ENCODE results near the gene CNOT9.

Gene CNOT9

GRCh38 chr2:218577482-218578220 lies 9.0 kb downstream of the CNOT9 start:
- Histone ChIP-seq H3K4me3 (ENCODE audit: low read length in 2 of 2) (peak overlapping the region in 1 of 2 donors; percentile 22), H3K27me3 (ENCODE audit: control insufficient read depth in 1 of 2, insufficient read depth in 2 of 2, low read length in 2 of 2) (no peaks in the 10 kb centered on the region), H3K9me3 (ENCODE audit: control insufficient read depth in 2 of 2, low read length in 2 of 2) (no peaks in the 10 kb centered on the region), H3K36me3 (ENCODE audit: control insufficient read depth in 2 of 2, insufficient read depth in 2 of 2, low read length in 2 of 2) (peaks cover 6 to 13% of the 10 kb centered on the region in 2 donors), H3K9ac (ENCODE audit: low read length in 2 of 2) (no peak overlapping the region), H3K27ac (ENCODE audit: low read length) (no peak overlapping the region), H3K4me1 (ENCODE audit: control insufficient read depth, insufficient read depth, low read length) (peaks cover 9% of the 10 kb centered on the region)

- H3K4me3 ChIP-seq (ENCODE audit: low read length in 2 of 2), result no peak overlapping the region
- H3K36me3 ChIP-seq (ENCODE audit: control insufficient read depth in 2 of 2, insufficient read depth in 2 of 2, low read length in 2 of 2), result peaks cover 13 to 20% of the 10 kb centered on the region in 2 donors
- peaks cover 9% of the 10 kb centered on the region for H3K4me1 ChIP-seq (ENCODE audit: control insufficient read depth, insufficient read depth, low read length)
- H3K9me3 ChIP-seq (ENCODE audit: control insufficient read depth in 2 of 2, low read length in 2 of 2), result no peaks in the 10 kb centered on the region
- no peaks in the 10 kb centered on the region for H3K27me3 ChIP-seq (ENCODE audit: control insufficient read depth in 1 of 2, insufficient read depth in 2 of 2, low read length in 2 of 2)
- no peak overlapping the region for H3K27ac ChIP-seq (ENCODE audit: low read length)
- no peak overlapping the region for H3K9ac ChIP-seq (ENCODE audit: low read length in 2 of 2)
Measured at GRCh38 chr2:218578272-218578877, 9.7 kb downstream of the CNOT9 start.

GRCh38 chr2:218582076-218582475 lies 13.4 kb downstream of the CNOT9 start:
- peaks cover 9% of the 10 kb centered on the region for H3K4me1 ChIP-seq (ENCODE audit: control insufficient read depth, insufficient read depth, low read length)
- no peaks in the 10 kb centered on the region for H3K9me3 ChIP-seq (ENCODE audit: control insufficient read depth in 2 of 2, low read length in 2 of 2)
- no peak overlapping the region for H3K27ac ChIP-seq (ENCODE audit: low read length)
- no peaks in the 10 kb centered on the region for H3K27me3 ChIP-seq (ENCODE audit: control insufficient read depth in 1 of 2, insufficient read depth in 2 of 2, low read length in 2 of 2)
- H3K36me3 ChIP-seq (ENCODE audit: control insufficient read depth in 2 of 2, insufficient read depth in 2 of 2, low read length in 2 of 2), result peaks cover 23 to 26% of the 10 kb centered on the region in 2 donors
- H3K9ac ChIP-seq (ENCODE audit: low read length in 2 of 2), result no peak overlapping the region
- H3K4me3 ChIP-seq (ENCODE audit: low read length in 2 of 2), result no peak overlapping the region

GRCh38 chr2:218583983-218584850 lies 15.6 kb downstream of the CNOT9 start:
- no peak overlapping the region for H3K4me3 ChIP-seq (ENCODE audit: low read length in 2 of 2)
- no peaks in the 10 kb centered on the region for H3K4me1 ChIP-seq (ENCODE audit: control insufficient read depth, insufficient read depth, low read length)
- H3K36me3 ChIP-seq (ENCODE audit: control insufficient read depth in 2 of 2, insufficient read depth in 2 of 2, low read length in 2 of 2), result peaks cover 26 to 28% of the 10 kb centered on the region in 2 donors
- no peak overlapping the region for H3K9ac ChIP-seq (ENCODE audit: low read length in 2 of 2)
- no peaks in the 10 kb centered on the region for H3K27me3 ChIP-seq (ENCODE audit: control insufficient read depth in 1 of 2, insufficient read depth in 2 of 2, low read length in 2 of 2)
- H3K9me3 ChIP-seq (ENCODE audit: control insufficient read depth in 2 of 2, low read length in 2 of 2), result no peaks in the 10 kb centered on the region
- H3K27ac ChIP-seq (ENCODE audit: low read length), result no peak overlapping the region

- no peaks in the 10 kb centered on the region for H3K27me3 ChIP-seq (ENCODE audit: control insufficient read depth in 1 of 2, insufficient read depth in 2 of 2, low read length in 2 of 2)
- H3K27ac ChIP-seq (ENCODE audit: low read length), result no peak overlapping the region
- H3K4me3 ChIP-seq (ENCODE audit: low read length in 2 of 2), result no peak overlapping the region
- H3K9me3 ChIP-seq (ENCODE audit: control insufficient read depth in 2 of 2, low read length in 2 of 2), result no peaks in the 10 kb centered on the region
- no peaks in the 10 kb centered on the region for H3K4me1 ChIP-seq (ENCODE audit: control insufficient read depth, insufficient read depth, low read length)
- H3K36me3 ChIP-seq (ENCODE audit: control insufficient read depth in 2 of 2, insufficient read depth in 2 of 2, low read length in 2 of 2), result peaks cover 31 to 39% of the 10 kb centered on the region in 2 donors
- no peak overlapping the region for H3K9ac ChIP-seq (ENCODE audit: low read length in 2 of 2)
Measured at GRCh38 chr2:218585541-218585940, 16.9 kb downstream of the CNOT9 start.

- Histone ChIP-seq H3K27ac (ENCODE audit: low read length) (peak overlapping the region; percentile 31), H3K9ac (ENCODE audit: low read length in 2 of 2) (no peak overlapping the region)
Measured at GRCh38 chr2:218605432-218605831, 36.8 kb downstream of the CNOT9 start.

GRCh38 chr2:218607436-218608115 lies 38.9 kb downstream of the CNOT9 start, which contains the start of gene PLCD4:
Gene PLCD4 (plus strand): TSS chr2:218607899. CDS start chr2:218615740, 7,841 bp downstream.
- Histone ChIP-seq H3K27ac (ENCODE audit: low read length) (peak within 1 kb of the TSS; percentile 84), H3K36me3 (ENCODE audit: control insufficient read depth in 2 of 2, insufficient read depth in 2 of 2, low read length in 2 of 2) (no peaks in the 10 kb centered on the region), H3K4me1 (ENCODE audit: control insufficient read depth, insufficient read depth, low read length) (peaks cover 29% of the 10 kb centered on the region), H3K9me3 (ENCODE audit: control insufficient read depth in 2 of 2, low read length in 2 of 2) (no peaks in the 10 kb centered on the region), H3K27me3 (ENCODE audit: control insufficient read depth in 1 of 2, insufficient read depth in 2 of 2, low read length in 2 of 2) (no peaks in the 10 kb centered on the region), H3K4me3 (ENCODE audit: low read length in 2 of 2) (peak within 1 kb of the TSS; percentile 56 to 82), H3K9ac (ENCODE audit: low read length in 2 of 2) (peak within 1 kb of the TSS; percentile 59 to 93)

More at GRCh38 chr2:218605432-218605831, 36.8 kb downstream of the CNOT9 start:
- H3K4me1 ChIP-seq (ENCODE audit: control insufficient read depth, insufficient read depth, low read length), result peaks cover 26% of the 10 kb centered on the region
- no peaks in the 10 kb centered on the region for H3K27me3 ChIP-seq (ENCODE audit: control insufficient read depth in 1 of 2, insufficient read depth in 2 of 2, low read length in 2 of 2)
- H3K9me3 ChIP-seq (ENCODE audit: control insufficient read depth in 2 of 2, low read length in 2 of 2), result no peaks in the 10 kb centered on the region
- H3K36me3 ChIP-seq (ENCODE audit: control insufficient read depth in 2 of 2, insufficient read depth in 2 of 2, low read length in 2 of 2), result no peaks in the 10 kb centered on the region
- no peak overlapping the region for H3K4me3 ChIP-seq (ENCODE audit: low read length in 2 of 2)

GRCh38 chr2:218615868-218616315 lies 47.3 kb downstream of the CNOT9 start:
- Histone ChIP-seq H3K4me1 (ENCODE audit: control insufficient read depth, insufficient read depth, low read length) (peaks cover 14% of the 10 kb centered on the region), H3K9ac (ENCODE audit: low read length in 2 of 2) (peak overlapping the region; percentile 1 to 55), H3K4me3 (ENCODE audit: low read length in 2 of 2) (peak overlapping the region in 1 of 2 donors; percentile 35), H3K27me3 (ENCODE audit: control insufficient read depth in 1 of 2, insufficient read depth in 2 of 2, low read length in 2 of 2) (no peaks in the 10 kb centered on the region), H3K9me3 (ENCODE audit: control insufficient read depth in 2 of 2, low read length in 2 of 2) (no peaks in the 10 kb centered on the region), H3K36me3 (ENCODE audit: control insufficient read depth in 2 of 2, insufficient read depth in 2 of 2, low read length in 2 of 2) (peaks cover 10 to 16% of the 10 kb centered on the region in 2 donors), H3K27ac (ENCODE audit: low read length) (peak overlapping the region; percentile 84)

GRCh38 chr2:218618102-218618860 lies 49.6 kb downstream of the CNOT9 start:
- Histone ChIP-seq H3K4me3 (ENCODE audit: low read length in 2 of 2) (no peak overlapping the region), H3K27me3 (ENCODE audit: control insufficient read depth in 1 of 2, insufficient read depth in 2 of 2, low read length in 2 of 2) (no peaks in the 10 kb centered on the region), H3K27ac (ENCODE audit: low read length) (no peak overlapping the region), H3K4me1 (ENCODE audit: control insufficient read depth, insufficient read depth, low read length) (peaks cover 14% of the 10 kb centered on the region), H3K9me3 (ENCODE audit: control insufficient read depth in 2 of 2, low read length in 2 of 2) (no peaks in the 10 kb centered on the region), H3K36me3 (ENCODE audit: control insufficient read depth in 2 of 2, insufficient read depth in 2 of 2, low read length in 2 of 2) (peaks cover 19 to 28% of the 10 kb centered on the region in 2 donors), H3K9ac (ENCODE audit: low read length in 2 of 2) (no peak overlapping the region)
